GM23338 (cell line): ENCODE measurements around the gene C19orf47. TPM values are rescaled to one million over a fixed set of nuclear protein-coding genes. Genes with fewer than 3 reads are reported as not detected.

Source experiments
- ATAC-seq: fragments of 200-7000 bp; cut with Tn5 transposase; 3 replicates; pipeline ENCODE4 v1.9.1; 2020
- DNase-seq: peaks from one replicate; pipeline ENCODE4 v3.0.0-alpha.2; 2015; ENCODE audit warnings: low spot score
- H2AFZ ChIP-seq: fragments of 200-600 bp; sonication (generic); 2 replicates; pipeline ENCODE4 v1.8.0; 2016; ENCODE audit warnings: antibody characterized with exemption, mild to moderate bottlenecking, moderate library complexity
- H3F3A ChIP-seq: fragments of 200-600 bp; sonication (generic); replicated peaks from 2 replicates; pipeline ENCODE4 v1.8.0; 2017; ENCODE audit warnings: antibody characterized with exemption, mixed run types, low read depth
- H3K27ac ChIP-seq: fragments of 200-600 bp; sonication (generic); 2 replicates; pipeline ENCODE4 v1.6.1; 2016; ENCODE audit warnings: low read depth
- H3K27me3 ChIP-seq: fragments of 200-600 bp; sonication (generic); 2 replicates; pipeline ENCODE4 v1.8.0; 2016; ENCODE audit warnings: mild to moderate bottlenecking, mixed run types, moderate library complexity; ENCODE audit not compliant: insufficient read depth
- H3K36me3 ChIP-seq: fragments of 200-600 bp; sonication (generic); 2 replicates; pipeline ENCODE4 v1.8.0; 2016; ENCODE audit warnings: mild to moderate bottlenecking; ENCODE audit not compliant: insufficient read depth
- H3K4me1 ChIP-seq: fragments of 200-600 bp; sonication (generic); 2 replicates; pipeline ENCODE4 v1.8.0; 2016; ENCODE audit warnings: mild to moderate bottlenecking, moderate library complexity; ENCODE audit not compliant: insufficient read depth
- H3K4me2 ChIP-seq: fragments of 200-600 bp; sonication (generic); 2 replicates; pipeline ENCODE4 v1.7.1; 2017; ENCODE audit warnings: mixed run types
- H3K4me3 ChIP-seq: fragments of 200-600 bp; sonication (generic); 2 replicates; pipeline ENCODE4 v1.6.1; 2016; ENCODE audit warnings: mixed run types
- H3K79me2 ChIP-seq: fragments of 200-600 bp; sonication (generic); replicated peaks from 2 replicates; pipeline ENCODE4 v1.8.0; 2017; ENCODE audit warnings: mild to moderate bottlenecking; ENCODE audit not compliant: insufficient read depth
- H3K9me2 ChIP-seq: fragments of 200-600 bp; sonication (generic); 2 replicates; pipeline ENCODE4 v1.8.0; 2017; ENCODE audit not compliant: insufficient read depth
- H4K20me1 ChIP-seq: fragments of 200-600 bp; sonication (generic); replicated peaks from 2 replicates; pipeline ENCODE4 v1.8.0; 2017; ENCODE audit warnings: mild to moderate bottlenecking; ENCODE audit not compliant: insufficient read depth
- H3K27ac Mint-ChIP-seq: 2 replicates; pipeline ENCODE4 v1.8.0; 2020; ENCODE audit warnings: inconsistent platforms, mild to moderate bottlenecking, moderate library complexity, mixed read lengths
- H3K27me3 Mint-ChIP-seq: 3 replicates; pipeline ENCODE4 v1.8.0; 2022; ENCODE audit warnings: low read depth, mild to moderate bottlenecking, moderate library complexity, mixed read lengths, inconsistent platforms; ENCODE audit not compliant: insufficient read depth, poor library complexity
- H3K36me3 Mint-ChIP-seq: 3 replicates; pipeline ENCODE4 v1.8.0; 2021; ENCODE audit warnings: low read depth, mild to moderate bottlenecking, inconsistent platforms, moderate library complexity, mixed read lengths
- H3K4me1 Mint-ChIP-seq: 3 replicates; pipeline ENCODE4 v1.8.0; 2020; ENCODE audit warnings: mild to moderate bottlenecking, inconsistent platforms, mixed read lengths
- H3K4me3 Mint-ChIP-seq: 3 replicates; pipeline ENCODE4 v1.8.0; 2021; ENCODE audit warnings: moderate library complexity, mild to moderate bottlenecking, inconsistent platforms, mixed read lengths
- H3K9me3 Mint-ChIP-seq: 3 replicates; pipeline ENCODE4 v1.8.0; 2020; ENCODE audit warnings: moderate library complexity, mild to moderate bottlenecking, inconsistent platforms, mixed read lengths
- CREB1 ChIP-seq: fragments of 250-450 bp; sonication (Bioruptor Pico); IDR thresholded peaks from 2 replicates; pipeline ENCODE4 v1.5.0; 2020; ENCODE audit warnings: low read depth, mild to moderate bottlenecking, moderate library complexity
- CTCF ChIP-seq, 2 experiments: fragments of 200-600 bp in 1 of 2; sonication (generic) in 1 of 2; conservative IDR thresholded peaks; 2 replicates each; pipeline versions ENCODE4 v1.5.1 to v1.6.1; 2016 to 2017; ENCODE audit warnings: antibody characterized with exemption in 2 of 2, low read depth in 2 of 2, mild to moderate bottlenecking in 2 of 2, moderate library complexity in 1 of 2
- ETS1 ChIP-seq: IDR thresholded peaks from 2 replicates; pipeline ENCODE4 v1.6.1; 2016; ENCODE audit warnings: antibody characterized with exemption
- EZH2 ChIP-seq: fragments of 200-600 bp; sonication (generic); IDR thresholded peaks from one replicate; pipeline ENCODE4 v1.8.0; 2017; ENCODE audit warnings: antibody characterized with exemption, mild to moderate bottlenecking, low read depth; ENCODE audit not compliant: unreplicated experiment
- EZH2phosphoT487 ChIP-seq: fragments of 200-600 bp; sonication (generic); IDR thresholded peaks from one replicate; pipeline ENCODE4 v1.8.1; 2018; ENCODE audit warnings: antibody characterized with exemption; ENCODE audit not compliant: unreplicated experiment
- JUNB ChIP-seq: IDR thresholded peaks from one replicate; pipeline ENCODE4 v1.6.1; 2016; ENCODE audit warnings: antibody characterized with exemption; ENCODE audit not compliant: unreplicated experiment
- NANOG ChIP-seq: IDR thresholded peaks from 2 replicates; pipeline ENCODE4 v1.6.1; 2016; ENCODE audit warnings: antibody characterized with exemption, borderline replicate concordance
- POLR2AphosphoS5 ChIP-seq: IDR thresholded peaks from 2 replicates; pipeline ENCODE4 v1.6.1; 2016; ENCODE audit warnings: antibody characterized with exemption, low read depth
- REST ChIP-seq: IDR thresholded peaks from one replicate; pipeline ENCODE4 v1.6.1; 2018; ENCODE audit warnings: antibody characterized with exemption; ENCODE audit not compliant: unreplicated experiment
- STAT1 ChIP-seq: IDR thresholded peaks from one replicate; pipeline ENCODE4 v1.6.1; 2016; ENCODE audit warnings: antibody characterized with exemption; ENCODE audit not compliant: unreplicated experiment
- ZNF114 ChIP-seq: fragments of 250-450 bp; sonication (Bioruptor Pico); IDR thresholded peaks from 2 replicates; pipeline ENCODE4 v1.5.0; 2020; ENCODE audit warnings: mild to moderate bottlenecking, moderate library complexity
- ZNF331 ChIP-seq: fragments of 250-450 bp; sonication (Bioruptor Pico); IDR thresholded peaks from 2 replicates; pipeline ENCODE4 v1.5.0; 2020; ENCODE audit warnings: low read depth, mild to moderate bottlenecking, moderate library complexity
- polyA plus RNA-seq: library from polyadenylated mRNA; unstranded; fragments of >200 nt; fragmentation: Nextera tagmentation; extraction: Ambion mirVana; gene quantifications from 2 replicates; pipeline ENCODE4 v1.2.1, GENCODE V29; 2016
- total RNA-seq: library from RNA; depleted of rRNA; stranded (reverse); fragments of >200 nt; shearing (Covaris generic); gene quantifications from 2 replicates; pipeline ENCODE4 v1.2.3, GENCODE V29; 2014
- TF ChIP-seq, protein P1 (sequence below): fragments of 250-450 bp; sonication (Bioruptor Pico); IDR thresholded peaks from 2 replicates; pipeline ENCODE4 v1.5.0; 2020; ENCODE audit warnings: mild to moderate bottlenecking, moderate library complexity

C19orf47 gene
- total and polyA plus RNA-seq, 2 experiments from 2014 or later, result 13.1 to 26.6 TPM

DNA sequence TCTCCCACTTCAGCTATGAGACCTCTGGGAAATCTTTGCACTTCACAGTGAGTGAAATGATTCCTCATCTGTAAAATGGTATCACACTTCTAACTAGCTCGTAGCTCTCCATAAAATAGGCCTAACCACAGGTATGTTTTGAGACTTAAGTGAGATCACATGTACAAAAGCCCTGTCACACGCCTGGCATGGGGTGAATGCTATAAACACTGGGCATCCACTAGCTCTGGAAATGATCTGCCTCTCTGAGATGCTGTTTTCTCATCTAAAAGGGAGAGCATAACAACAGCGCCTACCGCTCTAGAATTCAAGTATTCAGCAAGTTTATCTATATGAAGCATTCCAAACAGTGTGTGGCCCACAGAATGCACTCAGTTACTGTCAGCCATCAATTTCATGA is 65.3 kb downstream of the C19orf47 start:
- H4K20me1 ChIP-seq, result 0 out of 2 replicates have a peak, but pooled peaks cover 3% of the 10 kb centered on the region
- H3K4me2 ChIP-seq, result no peak overlapping the region; the same call in 1 of the 2 replicates
- H3K4me3 ChIP-seq, result no peak overlapping the region
- H3K27me3 ChIP-seq, result no peaks in the 10 kb centered on the region
- Mint-ChIP-seq H3K27ac (peak overlapping the region; percentile 44; the same call in 1 of the 2 replicates), H3K4me1 (peaks cover 51% of the 10 kb centered on the region), H3K36me3 (no peaks in the 10 kb centered on the region), H3K4me3 (peak overlapping the region; percentile 92; the same call in 2 of the 3 replicates), H3K27me3 (peaks cover 15% of the 10 kb centered on the region), H3K9me3 (peaks cover 3% of the 10 kb centered on the region; the same call in 2 of the 3 replicates)
- H3K4me1 ChIP-seq, result peaks cover 14% of the 10 kb centered on the region
- DNase-seq (no peak), ATAC-seq (no peak)
- H2AFZ ChIP-seq, result no peak overlapping the region
- H3F3A ChIP-seq, result peaks cover 12% of the 10 kb centered on the region
- peak overlapping the region; percentile 23; the same call in 1 of the 2 replicates for H3K27ac ChIP-seq
- TF ChIP-seq CTCF (conservative IDR thresholded peaks at IDR 0.05; ENCODE audit: low read depth in 2 of 2), result no peak
- TF ChIP-seq NANOG, result no peak
- no peak for TF ChIP-seq JUNB
- TF ChIP-seq CREB1 (CRISPR knock-in tag), result no peak
- TF ChIP-seq EZH2phosphoT487, result no peak
- TF ChIP-seq ZNF114, result no peak
- no peak for TF ChIP-seq EZH2
- TF ChIP-seq REST, result no peak
- TF ChIP-seq, protein P1, sequence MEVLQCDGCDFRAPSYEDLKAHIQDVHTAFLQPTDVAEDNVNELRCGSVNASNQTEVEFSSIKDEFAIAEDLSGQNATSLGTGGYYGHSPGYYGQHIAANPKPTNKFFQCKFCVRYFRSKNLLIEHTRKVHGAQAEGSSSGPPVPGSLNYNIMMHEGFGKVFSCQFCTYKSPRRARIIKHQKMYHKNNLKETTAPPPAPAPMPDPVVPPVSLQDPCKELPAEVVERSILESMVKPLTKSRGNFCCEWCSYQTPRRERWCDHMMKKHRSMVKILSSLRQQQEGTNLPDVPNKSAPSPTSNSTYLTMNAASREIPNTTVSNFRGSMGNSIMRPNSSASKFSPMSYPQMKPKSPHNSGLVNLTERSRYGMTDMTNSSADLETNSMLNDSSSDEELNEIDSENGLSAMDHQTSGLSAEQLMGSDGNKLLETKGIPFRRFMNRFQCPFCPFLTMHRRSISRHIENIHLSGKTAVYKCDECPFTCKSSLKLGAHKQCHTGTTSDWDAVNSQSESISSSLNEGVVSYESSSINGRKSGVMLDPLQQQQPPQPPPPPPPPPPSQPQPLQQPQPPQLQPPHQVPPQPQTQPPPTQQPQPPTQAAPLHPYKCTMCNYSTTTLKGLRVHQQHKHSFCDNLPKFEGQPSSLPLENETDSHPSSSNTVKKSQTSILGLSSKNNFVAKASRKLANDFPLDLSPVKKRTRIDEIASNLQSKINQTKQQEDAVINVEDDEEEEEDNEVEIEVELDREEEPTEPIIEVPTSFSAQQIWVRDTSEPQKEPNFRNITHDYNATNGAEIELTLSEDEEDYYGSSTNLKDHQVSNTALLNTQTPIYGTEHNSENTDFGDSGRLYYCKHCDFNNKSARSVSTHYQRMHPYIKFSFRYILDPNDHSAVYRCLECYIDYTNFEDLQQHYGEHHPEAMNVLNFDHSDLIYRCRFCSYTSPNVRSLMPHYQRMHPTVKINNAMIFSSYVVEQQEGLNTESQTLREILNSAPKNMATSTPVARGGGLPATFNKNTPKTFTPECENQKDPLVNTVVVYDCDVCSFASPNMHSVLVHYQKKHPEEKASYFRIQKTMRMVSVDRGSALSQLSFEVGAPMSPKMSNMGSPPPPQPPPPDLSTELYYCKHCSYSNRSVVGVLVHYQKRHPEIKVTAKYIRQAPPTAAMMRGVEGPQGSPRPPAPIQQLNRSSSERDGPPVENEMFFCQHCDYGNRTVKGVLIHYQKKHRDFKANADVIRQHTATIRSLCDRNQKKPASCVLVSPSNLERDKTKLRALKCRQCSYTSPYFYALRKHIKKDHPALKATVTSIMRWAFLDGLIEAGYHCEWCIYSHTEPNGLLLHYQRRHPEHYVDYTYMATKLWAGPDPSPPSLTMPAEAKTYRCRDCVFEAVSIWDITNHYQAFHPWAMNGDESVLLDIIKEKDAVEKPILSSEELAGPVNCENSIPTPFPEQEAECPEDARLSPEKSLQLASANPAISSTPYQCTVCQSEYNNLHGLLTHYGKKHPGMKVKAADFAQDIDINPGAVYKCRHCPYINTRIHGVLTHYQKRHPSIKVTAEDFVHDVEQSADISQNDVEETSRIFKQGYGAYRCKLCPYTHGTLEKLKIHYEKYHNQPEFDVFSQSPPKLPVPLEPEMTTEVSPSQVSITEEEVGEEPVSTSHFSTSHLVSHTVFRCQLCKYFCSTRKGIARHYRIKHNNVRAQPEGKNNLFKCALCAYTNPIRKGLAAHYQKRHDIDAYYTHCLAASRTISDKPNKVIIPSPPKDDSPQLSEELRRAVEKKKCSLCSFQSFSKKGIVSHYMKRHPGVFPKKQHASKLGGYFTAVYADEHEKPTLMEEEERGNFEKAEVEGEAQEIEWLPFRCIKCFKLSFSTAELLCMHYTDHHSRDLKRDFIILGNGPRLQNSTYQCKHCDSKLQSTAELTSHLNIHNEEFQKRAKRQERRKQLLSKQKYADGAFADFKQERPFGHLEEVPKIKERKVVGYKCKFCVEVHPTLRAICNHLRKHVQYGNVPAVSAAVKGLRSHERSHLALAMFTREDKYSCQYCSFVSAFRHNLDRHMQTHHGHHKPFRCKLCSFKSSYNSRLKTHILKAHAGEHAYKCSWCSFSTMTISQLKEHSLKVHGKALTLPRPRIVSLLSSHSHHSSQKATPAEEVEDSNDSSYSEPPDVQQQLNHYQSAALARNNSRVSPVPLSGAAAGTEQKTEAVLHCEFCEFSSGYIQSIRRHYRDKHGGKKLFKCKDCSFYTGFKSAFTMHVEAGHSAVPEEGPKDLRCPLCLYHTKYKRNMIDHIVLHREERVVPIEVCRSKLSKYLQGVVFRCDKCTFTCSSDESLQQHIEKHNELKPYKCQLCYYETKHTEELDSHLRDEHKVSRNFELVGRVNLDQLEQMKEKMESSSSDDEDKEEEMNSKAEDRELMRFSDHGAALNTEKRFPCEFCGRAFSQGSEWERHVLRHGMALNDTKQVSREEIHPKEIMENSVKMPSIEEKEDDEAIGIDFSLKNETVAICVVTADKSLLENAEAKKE (CRISPR knock-in tag), result no peak
- no peak for TF ChIP-seq STAT1
- TF ChIP-seq ZNF331 (CRISPR knock-in tag), result no peak
- TF ChIP-seq ETS1, result no peak
- no peak for TF ChIP-seq POLR2AphosphoS5
- H3K9me2 ChIP-seq, result no peaks in the 10 kb centered on the region
- no peaks in the 10 kb centered on the region for H3K36me3 ChIP-seq
- peaks cover 65% of the 10 kb centered on the region for H3K79me2 ChIP-seq
